Measurements from ENCODE around the gene SPOCK3.
"Not testable (repeated sequence)": the region's sequence is repeated elsewhere in the genome, so short reads cannot be mapped to it uniquely, and the experiment has no call there.

The SPOCK3 gene

GRCh38 chr4:167234316-167234881, at the start of gene SPOCK3:
Gene SPOCK3 (minus strand): TSS chr4:167234494.
- Mint-ChIP-seq H3K27me3 (peaks cover 31% of the 10 kb centered on the region), H3K9me3 (no peaks in the 10 kb centered on the region), H3K4me3 (peak within 1 kb of the TSS; percentile 48), H3K4me1 (peaks cover 7% of the 10 kb centered on the region), H3K27ac (no peak within 1 kb of the TSS), H3K36me3 (ENCODE audit: low read depth) (no peaks in the 10 kb centered on the region)
- ATAC-seq = peak; percentile 54
- DNase-seq = peak; percentile 8

GRCh38 chr4:167282171-167282864, 48.0 kb upstream of the SPOCK3 start:
- no peak overlapping the region for H3K27ac Mint-ChIP-seq
- ATAC-seq = no peak
- DNase-seq = no peak
- no peak overlapping the region for H3K4me3 Mint-ChIP-seq
- no peaks in the 10 kb centered on the region for H3K4me1 Mint-ChIP-seq
- no peaks in the 10 kb centered on the region for H3K27me3 Mint-ChIP-seq
- H3K36me3 Mint-ChIP-seq (ENCODE audit: low read depth) = no peaks in the 10 kb centered on the region
- H3K9me3 Mint-ChIP-seq = peaks cover 10% of the 10 kb centered on the region

- not testable (repeated sequence) for H3K4me3 Mint-ChIP-seq; H3K27me3 Mint-ChIP-seq; H3K9me3 Mint-ChIP-seq; H3K4me1 Mint-ChIP-seq; DNase-seq; ATAC-seq; H3K36me3 Mint-ChIP-seq (ENCODE audit: low read depth); H3K27ac Mint-ChIP-seq
Measured at GRCh38 chr4:167281545-167281944, 47.3 kb upstream of the SPOCK3 start.

GRCh38 chr4:167274351-167274750, 40.1 kb upstream of the SPOCK3 start:
- Mint-ChIP-seq H3K36me3 (ENCODE audit: low read depth) (no peaks in the 10 kb centered on the region), H3K4me3 (no peak overlapping the region), H3K4me1 (no peaks in the 10 kb centered on the region), H3K27ac (no peak overlapping the region), H3K9me3 (peaks cover 7% of the 10 kb centered on the region), H3K27me3 (no peaks in the 10 kb centered on the region)
- no peak for ATAC-seq
- DNase-seq = no peak

- Mint-ChIP-seq H3K27me3 (no peaks in the 10 kb centered on the region), H3K27ac (no peak overlapping the region), H3K4me3 (no peak overlapping the region), H3K9me3 (peaks cover 18% of the 10 kb centered on the region), H3K4me1 (no peaks in the 10 kb centered on the region), H3K36me3 (ENCODE audit: low read depth) (no peaks in the 10 kb centered on the region)
- ATAC-seq (no peak), DNase-seq (no peak)
Measured at GRCh38 chr4:167265231-167265630, 30.9 kb upstream of the SPOCK3 start.

- H3K27me3 Mint-ChIP-seq = no peaks in the 10 kb centered on the region
Measured at GRCh38 chr4:167248271-167248670, 14.0 kb upstream of the SPOCK3 start.

GRCh38 chr4:167239627-167240026, 5.3 kb upstream of the SPOCK3 start:
- Mint-ChIP-seq H3K27ac (no peak overlapping the region), H3K4me1 (peaks cover 3% of the 10 kb centered on the region), H3K27me3 (peaks cover 15% of the 10 kb centered on the region), H3K4me3 (no peak overlapping the region), H3K36me3 (ENCODE audit: low read depth) (no peaks in the 10 kb centered on the region), H3K9me3 (peaks cover 4% of the 10 kb centered on the region)
- DNase-seq (no peak), ATAC-seq (no peak)

More at GRCh38 chr4:167248271-167248670, 14.0 kb upstream of the SPOCK3 start:
- DNase-seq (no peak), ATAC-seq (no peak)
- Mint-ChIP-seq H3K36me3 (ENCODE audit: low read depth) (no peaks in the 10 kb centered on the region), H3K4me3 (no peak overlapping the region), H3K4me1 (no peaks in the 10 kb centered on the region), H3K9me3 (peaks cover 14% of the 10 kb centered on the region), H3K27ac (no peak overlapping the region)

- H3K9me3 Mint-ChIP-seq = peaks cover 4% of the 10 kb centered on the region
Measured at GRCh38 chr4:167238226-167238625, 3.9 kb upstream of the SPOCK3 start.

GRCh38 chr4:167233685-167234315, 494 bp downstream of the SPOCK3 start:
- Mint-ChIP-seq H3K27me3 (peaks cover 31% of the 10 kb centered on the region), H3K36me3 (ENCODE audit: low read depth) (no peaks in the 10 kb centered on the region), H3K4me1 (peaks cover 7% of the 10 kb centered on the region), H3K9me3 (no peaks in the 10 kb centered on the region), H3K4me3 (peak overlapping the region; percentile 48), H3K27ac (no peak overlapping the region)
- ATAC-seq = peak; percentile 63
- DNase-seq = peak; percentile 11

More at GRCh38 chr4:167238226-167238625, 3.9 kb upstream of the SPOCK3 start:
- no peak for DNase-seq
- ATAC-seq = no peak
- Mint-ChIP-seq H3K27me3 (peaks cover 25% of the 10 kb centered on the region), H3K36me3 (ENCODE audit: low read depth) (no peaks in the 10 kb centered on the region), H3K4me3 (no peak overlapping the region), H3K27ac (no peak overlapping the region), H3K4me1 (peaks cover 7% of the 10 kb centered on the region)

GRCh38 chr4:167232805-167233684, 1.2 kb downstream of the SPOCK3 start:
- H3K9me3 Mint-ChIP-seq = no peaks in the 10 kb centered on the region
- H3K4me1 Mint-ChIP-seq = peaks cover 7% of the 10 kb centered on the region
- ATAC-seq = no peak
- H3K36me3 Mint-ChIP-seq (ENCODE audit: low read depth) = no peaks in the 10 kb centered on the region
- no peak for DNase-seq
- H3K27ac Mint-ChIP-seq = no peak overlapping the region
- peaks cover 31% of the 10 kb centered on the region for H3K27me3 Mint-ChIP-seq
- H3K4me3 Mint-ChIP-seq = no peak overlapping the region

- Mint-ChIP-seq H3K9me3 (no peaks in the 10 kb centered on the region), H3K27me3 (peaks cover 26% of the 10 kb centered on the region), H3K36me3 (ENCODE audit: low read depth) (no peaks in the 10 kb centered on the region), H3K4me3 (no peak overlapping the region), H3K27ac (no peak overlapping the region), H3K4me1 (peaks cover 7% of the 10 kb centered on the region)
- no peak for ATAC-seq
- no peak for DNase-seq
Measured at GRCh38 chr4:167230744-167231143, 3.5 kb downstream of the SPOCK3 start.

- no peak overlapping the region for H3K4me3 Mint-ChIP-seq
- ATAC-seq (no peak), DNase-seq (no peak)
- H3K27me3 Mint-ChIP-seq = no peaks in the 10 kb centered on the region
- H3K4me1 Mint-ChIP-seq = peaks cover 5% of the 10 kb centered on the region
- no peak overlapping the region for H3K27ac Mint-ChIP-seq
- H3K9me3 Mint-ChIP-seq = no peaks in the 10 kb centered on the region
- no peaks in the 10 kb centered on the region for H3K36me3 Mint-ChIP-seq (ENCODE audit: low read depth)
Measured at GRCh38 chr4:167222099-167222498, 12.2 kb downstream of the SPOCK3 start.

- DNase-seq = no peak
- no peaks in the 10 kb centered on the region for H3K36me3 Mint-ChIP-seq (ENCODE audit: low read depth)
- H3K27me3 Mint-ChIP-seq = no peaks in the 10 kb centered on the region
Measured at GRCh38 chr4:167221084-167221483, 13.2 kb downstream of the SPOCK3 start.

GRCh38 chr4:167218022-167218608, 16.2 kb downstream of the SPOCK3 start:
- H3K27me3 Mint-ChIP-seq = no peaks in the 10 kb centered on the region
- no peaks in the 10 kb centered on the region for H3K9me3 Mint-ChIP-seq
- H3K27ac Mint-ChIP-seq = no peak overlapping the region
- ATAC-seq (no peak), DNase-seq (no peak)
- H3K4me1 Mint-ChIP-seq = peaks cover 5% of the 10 kb centered on the region
- no peaks in the 10 kb centered on the region for H3K36me3 Mint-ChIP-seq (ENCODE audit: low read depth)
- H3K4me3 Mint-ChIP-seq = no peak overlapping the region

More at GRCh38 chr4:167221084-167221483, 13.2 kb downstream of the SPOCK3 start:
- Mint-ChIP-seq H3K27ac (no peak overlapping the region), H3K4me1 (peaks cover 5% of the 10 kb centered on the region), H3K9me3 (no peaks in the 10 kb centered on the region), H3K4me3 (no peak overlapping the region)
- no peak for ATAC-seq

Data from activated naive CD8-positive, alpha-beta T cell treated with anti-CD3 and anti-CD28 coated beads, Interleukin-2, amount 50 U/mL, for 24 hours (primary cell).